Mammary epithelial cell (primary cell): ENCODE data around the gene MYOM3.

Source experiments
- EZH2 ChIP-seq: IDR thresholded peaks from 2 replicates; pipeline ENCODE4 v1.6.1; 2012; ENCODE audit warnings: low read length, inconsistent platforms, borderline replicate concordance
- TF ChIP-seq, protein P1 (sequence below), 2 donors: IDR thresholded peaks in 1 of 2; conservative IDR thresholded peaks in 1 of 2; 2 replicates each; pipeline ENCODE4 v1.5.1; 2011 to 2012; ENCODE audit warnings: inconsistent platforms in 2 of 2, low read length in 2 of 2, mild to moderate bottlenecking in 2 of 2, control low read depth in 1 of 2, low read depth in 1 of 2; ENCODE audit not compliant: insufficient read depth in 1 of 2; ENCODE audit errors: extremely low read depth in 1 of 2

DNA sequence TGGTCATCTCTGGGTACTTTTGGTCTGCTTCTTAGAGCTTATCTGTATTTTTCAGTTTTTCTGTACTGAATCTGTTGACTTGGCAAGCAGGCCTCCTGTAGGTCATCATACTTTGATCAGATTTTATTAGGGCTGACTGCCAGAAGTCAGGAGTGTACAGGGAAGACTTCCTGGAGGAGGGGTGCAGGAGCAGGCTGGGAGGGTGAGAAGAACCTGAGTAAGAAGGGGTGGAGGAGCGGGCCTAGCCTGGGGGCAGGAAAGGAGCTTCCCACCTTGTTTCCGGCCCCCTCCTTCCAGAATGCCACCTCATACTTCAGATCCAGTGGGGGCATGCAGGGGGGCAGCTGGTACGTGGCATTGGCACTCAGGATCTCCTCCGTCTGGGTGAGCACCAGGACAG lies 49.3 kb upstream of the MYOM3 start:
- TF ChIP-seq, protein P1, sequence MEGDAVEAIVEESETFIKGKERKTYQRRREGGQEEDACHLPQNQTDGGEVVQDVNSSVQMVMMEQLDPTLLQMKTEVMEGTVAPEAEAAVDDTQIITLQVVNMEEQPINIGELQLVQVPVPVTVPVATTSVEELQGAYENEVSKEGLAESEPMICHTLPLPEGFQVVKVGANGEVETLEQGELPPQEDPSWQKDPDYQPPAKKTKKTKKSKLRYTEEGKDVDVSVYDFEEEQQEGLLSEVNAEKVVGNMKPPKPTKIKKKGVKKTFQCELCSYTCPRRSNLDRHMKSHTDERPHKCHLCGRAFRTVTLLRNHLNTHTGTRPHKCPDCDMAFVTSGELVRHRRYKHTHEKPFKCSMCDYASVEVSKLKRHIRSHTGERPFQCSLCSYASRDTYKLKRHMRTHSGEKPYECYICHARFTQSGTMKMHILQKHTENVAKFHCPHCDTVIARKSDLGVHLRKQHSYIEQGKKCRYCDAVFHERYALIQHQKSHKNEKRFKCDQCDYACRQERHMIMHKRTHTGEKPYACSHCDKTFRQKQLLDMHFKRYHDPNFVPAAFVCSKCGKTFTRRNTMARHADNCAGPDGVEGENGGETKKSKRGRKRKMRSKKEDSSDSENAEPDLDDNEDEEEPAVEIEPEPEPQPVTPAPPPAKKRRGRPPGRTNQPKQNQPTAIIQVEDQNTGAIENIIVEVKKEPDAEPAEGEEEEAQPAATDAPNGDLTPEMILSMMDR (conservative IDR thresholded peaks at IDR 0.05 in 1 of 2, IDR thresholded peaks at IDR 0.05 in 1 of 2; ENCODE audit: extremely low read depth in 1 of 2, insufficient read depth in 1 of 2, low read depth in 1 of 2, low read length in 2 of 2), result no peak
- TF ChIP-seq EZH2, result no peak
